B cell (primary cell): ENCODE measurements around the gene PUM2.

Experiments used
- CTCF ChIP-seq: fragments of 200-600 bp; IDR thresholded peaks from one replicate; pipeline ENCODE4 v1.8.0; 2022; ENCODE audit warnings: antibody characterized with exemption, mild to moderate bottlenecking
- EZH2 ChIP-seq: IDR thresholded peaks from 2 replicates; pipeline ENCODE4 v1.6.1; 2012; ENCODE audit warnings: borderline replicate concordance, low read depth, mild to moderate bottlenecking, moderate library complexity, low read length; ENCODE audit not compliant: insufficient read depth, poor library complexity, severe bottlenecking

- no peak for TF ChIP-seq CTCF
- TF ChIP-seq EZH2 = no peak
These were observed 143.6 kb downstream of the PUM2 start for GRCh38 chr2:20207051-20207450.
